HG02798 (cell line): ENCODE results near the gene DDRGK1.
"Not testable (repeated sequence)": the region's sequence is repeated elsewhere in the genome, so short reads cannot be mapped to it uniquely, and the experiment has no call there.

Experiments used
- ATAC-seq: cut with Tn5 transposase; IDR thresholded peaks from one replicate; pipeline ENCODE4 v1.9.1; 2021; ENCODE audit warnings: mild to moderate bottlenecking; ENCODE audit not compliant: unreplicated experiment, poor library complexity

DDRGK1 gene

GRCh38 chr20:3167738-3168078 lies 36.8 kb downstream of the DDRGK1 start:
- no peak for ATAC-seq

DNA sequence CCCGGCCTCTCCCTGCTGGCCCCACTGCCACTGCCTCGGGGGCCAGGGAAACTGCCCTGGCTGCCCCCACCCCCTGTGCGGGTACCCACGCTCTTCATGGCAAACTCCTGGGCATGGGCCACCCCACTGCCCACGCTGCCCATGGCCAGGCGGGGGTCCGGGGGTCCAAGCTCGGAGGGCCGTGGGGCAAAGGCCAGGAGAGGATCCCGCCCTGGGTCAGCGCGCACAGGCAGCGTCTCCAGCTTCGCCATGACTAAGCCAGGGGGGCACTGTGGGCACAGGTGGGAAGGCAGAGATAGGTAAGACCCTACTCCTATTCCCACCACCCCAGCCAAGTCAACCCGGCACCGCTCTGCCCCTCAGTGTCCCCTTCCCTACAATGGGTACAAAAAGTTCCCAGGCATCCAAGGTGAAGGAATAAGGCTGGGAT lies 37.6 kb downstream of the DDRGK1 start:
- ATAC-seq, result no peak

DNA sequence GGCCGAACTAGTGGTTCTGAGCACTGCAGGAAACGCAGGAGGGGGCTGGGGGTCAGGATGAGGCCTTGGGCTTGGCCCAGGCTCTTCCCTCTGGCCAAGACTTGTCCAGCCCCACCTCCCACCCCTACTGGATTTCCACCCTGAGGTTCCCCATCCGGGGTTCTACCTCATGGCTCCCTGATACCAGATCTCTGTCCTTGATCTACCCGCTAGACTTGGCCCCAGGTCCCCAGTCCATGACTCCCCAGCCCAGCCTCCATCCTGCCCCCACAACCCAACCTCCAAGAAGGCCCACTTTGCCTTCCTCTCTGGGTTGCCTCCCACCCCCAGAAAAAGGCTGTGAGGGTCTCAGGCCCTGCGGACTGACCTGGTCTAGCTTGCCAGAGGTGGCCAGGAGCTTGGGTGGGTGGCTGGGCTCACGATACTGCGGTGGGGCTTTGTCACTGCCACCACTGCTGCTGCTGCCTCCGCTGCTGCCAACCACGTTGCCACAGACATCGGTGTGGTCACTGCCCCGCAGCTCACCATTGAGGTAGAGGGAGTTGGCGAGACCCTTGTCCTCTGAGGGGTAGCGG lies 38.1 kb downstream of the DDRGK1 start:
- ATAC-seq, result no peak

DNA sequence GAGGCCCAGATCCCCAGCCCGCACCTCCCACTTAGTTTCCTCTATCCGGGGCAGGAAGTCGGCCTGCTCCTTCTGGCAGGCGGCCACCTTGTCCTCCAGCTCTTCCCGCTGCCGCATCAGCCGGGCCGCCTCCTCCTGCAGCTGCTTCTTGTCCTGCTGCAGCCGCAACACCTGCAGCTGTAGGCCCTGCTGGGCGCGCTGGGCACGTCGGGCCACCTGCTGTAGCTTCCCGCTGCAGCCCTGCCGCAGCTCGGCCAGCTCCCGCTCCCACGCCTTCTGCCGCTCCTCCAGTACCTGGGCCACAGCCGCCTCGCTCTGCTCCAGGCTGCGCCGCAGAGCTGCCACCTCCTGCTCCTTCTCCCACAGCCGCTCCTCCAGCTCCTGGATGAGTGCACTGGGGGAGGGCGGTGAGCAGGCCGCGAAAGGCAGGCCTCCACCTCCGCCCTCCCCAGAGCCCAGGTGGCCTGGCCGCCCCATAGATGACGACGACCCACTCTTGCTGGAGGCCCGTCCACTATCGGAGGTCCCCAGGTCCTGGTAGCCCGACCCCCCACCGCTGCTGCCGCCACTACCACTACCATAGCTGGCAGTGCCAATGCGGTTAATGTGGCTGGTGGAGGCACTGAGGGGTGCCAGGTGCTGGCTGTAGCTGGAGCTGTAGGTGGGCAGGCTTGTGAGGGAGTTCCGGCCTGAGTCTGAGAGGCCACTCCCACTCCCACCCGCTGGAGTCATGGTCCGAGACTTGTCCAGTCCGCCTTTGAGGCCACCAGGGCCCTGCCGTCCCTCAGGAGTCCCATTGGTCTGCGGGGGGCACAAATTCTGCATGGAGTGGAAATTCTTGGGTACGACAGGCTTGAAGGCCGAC lies 38.8 kb downstream of the DDRGK1 start:
- no peak for ATAC-seq

DNA sequence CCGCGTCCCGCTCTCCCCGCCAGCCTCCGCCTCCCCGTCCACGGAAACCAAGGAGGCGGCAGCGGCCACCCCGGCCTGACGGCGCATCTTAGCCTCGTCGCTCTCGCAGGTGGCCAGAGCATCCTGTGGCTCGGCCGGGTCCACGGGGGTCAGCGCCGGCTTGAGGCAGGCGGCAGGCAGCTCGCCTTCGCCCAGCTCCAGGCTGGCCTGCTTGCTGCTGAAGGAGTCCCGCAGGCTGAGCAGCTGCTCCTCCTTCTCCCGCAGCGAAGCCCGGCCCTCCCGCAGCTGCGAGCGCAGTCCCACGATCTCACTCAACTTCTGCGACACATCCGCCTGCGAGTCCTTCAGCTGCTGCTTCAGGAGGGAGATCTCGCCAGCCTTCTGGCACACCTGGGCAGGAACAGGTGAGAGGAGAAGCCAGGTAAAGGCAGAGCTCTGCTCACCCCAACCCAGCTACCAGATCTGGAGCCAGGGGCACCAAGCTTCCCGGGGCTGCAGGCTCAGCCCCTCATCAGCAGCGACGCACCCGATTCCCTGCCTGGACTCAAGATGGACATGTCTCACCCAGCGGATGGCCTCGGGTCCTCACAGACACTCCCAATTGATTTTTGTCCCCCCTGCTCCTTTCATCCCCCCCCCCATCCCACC lies 39.6 kb downstream of the DDRGK1 start:
- no peak for ATAC-seq

- ATAC-seq, result no peak
Observed at GRCh38 chr20:3164043-3164762, 40.3 kb downstream of the DDRGK1 start.

GRCh38 chr20:3163099-3164042 lies 41.1 kb downstream of the DDRGK1 start:
- ATAC-seq, result no peak

DNA sequence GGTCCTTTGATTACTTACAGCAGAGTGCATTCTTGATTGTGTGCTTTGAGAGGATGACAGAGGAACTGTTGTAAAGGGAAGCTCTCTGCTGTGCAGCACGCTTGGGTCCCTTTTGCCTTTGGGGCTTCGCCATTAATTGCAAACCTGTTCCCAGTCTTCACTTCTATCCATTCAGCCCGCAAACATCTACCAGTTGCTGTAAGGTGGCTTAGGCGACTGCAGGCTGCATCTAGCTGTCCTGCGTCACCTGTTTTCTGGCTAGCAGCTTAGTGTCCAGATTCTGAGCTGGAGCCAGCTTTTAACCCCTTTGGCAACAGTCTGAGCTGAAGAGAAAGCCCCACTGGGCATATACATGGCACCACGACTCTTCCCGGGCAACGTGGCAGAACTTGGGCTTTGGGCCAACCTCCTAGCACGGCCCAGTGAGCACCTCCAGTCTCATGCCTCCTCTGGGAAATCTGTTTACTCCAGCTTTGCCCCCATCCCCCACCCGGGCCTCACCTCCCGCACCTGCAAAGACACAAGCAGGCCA lies 42.3 kb downstream of the DDRGK1 start:
- ATAC-seq, result no peak

DNA sequence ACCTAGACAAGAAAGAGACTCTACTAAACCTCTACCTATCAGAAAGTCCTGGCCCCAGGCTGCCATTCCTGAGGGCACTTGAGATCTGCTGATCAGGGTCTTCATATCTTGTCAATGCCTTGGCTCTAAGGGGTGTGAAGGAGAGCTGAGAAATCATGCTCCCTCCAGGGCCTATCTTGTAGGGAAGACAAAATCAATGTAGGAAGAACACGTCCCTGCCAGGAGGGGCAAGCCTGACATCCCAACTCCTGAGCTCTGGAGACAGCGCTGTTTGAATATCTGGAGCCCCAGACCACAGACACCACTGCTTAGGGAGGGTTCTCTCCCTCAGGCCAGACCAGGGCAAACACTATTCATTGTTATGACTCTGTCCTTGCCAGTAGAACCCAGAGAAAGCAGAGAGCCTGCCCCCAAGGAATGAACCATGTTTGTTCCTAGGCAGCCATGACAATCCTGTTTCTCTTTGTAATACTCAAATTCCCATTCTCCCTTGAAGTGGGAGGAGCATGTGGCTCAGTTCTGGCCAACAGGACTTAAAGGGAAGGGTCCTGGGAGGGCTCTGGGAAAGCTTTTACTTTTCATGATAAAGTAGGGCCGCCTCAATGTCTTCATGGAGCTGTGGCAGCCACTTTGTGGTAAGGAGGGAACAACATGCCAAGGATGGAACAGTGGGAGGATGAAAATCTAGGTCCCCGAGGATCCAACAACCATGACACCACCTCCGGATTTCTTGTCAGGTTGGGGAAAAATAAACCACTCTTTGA lies 43.0 kb downstream of the DDRGK1 start:
- ATAC-seq, result no peak

DNA sequence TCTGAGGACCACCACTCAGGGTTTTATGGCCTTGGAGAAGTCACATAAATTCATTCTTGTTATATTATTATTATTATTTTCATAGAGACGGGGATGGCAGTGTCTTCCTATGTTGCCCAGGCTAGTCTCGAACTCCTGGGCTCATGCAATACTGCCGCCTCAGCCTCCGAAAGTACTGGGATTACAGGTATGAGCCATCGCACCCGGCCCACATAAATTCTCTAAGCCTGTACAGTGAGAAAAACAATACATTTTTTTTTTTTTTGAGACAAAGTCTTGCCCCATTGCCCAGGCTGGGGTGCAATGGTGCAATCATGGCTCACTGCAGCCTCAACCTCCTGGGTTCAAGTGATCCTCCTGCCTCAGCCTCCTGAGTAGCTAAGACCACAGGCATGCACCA lies 44.1 kb downstream of the DDRGK1 start:
- no peak for ATAC-seq

DNA sequence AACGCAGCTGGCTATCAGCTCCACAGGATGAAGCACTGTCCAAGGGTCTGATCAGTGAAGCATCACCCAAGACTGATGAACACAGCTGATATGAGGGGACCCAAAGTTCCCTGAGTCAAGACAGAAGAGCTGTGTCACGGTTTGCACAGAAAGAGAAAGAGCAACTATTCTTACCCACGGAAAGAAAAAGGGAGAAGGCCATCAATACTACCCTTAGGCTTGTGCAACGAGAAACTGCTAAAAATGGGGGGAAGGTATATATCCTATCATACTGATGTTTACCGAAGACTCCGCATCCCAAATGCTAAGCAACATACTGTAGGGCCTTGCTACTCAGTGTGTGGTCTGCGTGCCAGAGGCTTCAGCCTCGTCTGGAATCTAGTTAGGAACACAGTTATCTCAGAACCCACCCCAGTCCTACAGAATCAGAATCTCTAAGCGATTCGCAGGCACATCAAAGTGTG lies 45.5 kb downstream of the DDRGK1 start:
- ATAC-seq, result no peak

- no peak for ATAC-seq
Observed at GRCh38 chr20:3157817-3158216, 46.7 kb downstream of the DDRGK1 start.

- ATAC-seq, result peak; percentile 57
Observed at GRCh38 chr20:3156811-3157619, 47.5 kb downstream of the DDRGK1 start.

DNA sequence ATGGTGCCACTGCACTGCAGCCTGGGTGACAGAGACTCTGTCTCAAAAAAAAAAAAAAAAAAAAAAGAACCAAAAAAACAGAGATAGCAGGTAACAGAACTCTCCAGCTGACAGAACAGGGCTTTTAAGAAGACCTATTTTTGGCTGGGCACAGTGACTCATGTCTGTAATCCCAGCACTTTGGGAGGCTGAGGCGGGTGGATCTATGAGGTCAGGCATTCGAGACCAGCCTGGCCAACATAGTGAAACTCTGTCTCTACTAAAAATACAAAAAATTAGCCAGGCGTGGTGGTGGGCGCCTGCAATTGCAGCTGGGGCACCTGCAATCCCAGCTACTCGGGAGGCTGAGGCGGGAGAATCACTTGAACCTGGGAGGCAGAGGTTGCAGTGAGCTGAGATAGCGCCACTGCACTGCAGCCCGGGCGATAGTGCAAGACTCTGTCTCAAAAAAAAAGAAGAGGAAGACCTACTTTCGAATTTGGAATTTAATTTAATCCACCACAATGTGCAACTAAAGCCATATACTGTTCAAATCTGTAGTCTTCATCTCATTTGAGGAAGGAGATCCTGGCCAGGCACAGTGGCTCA lies 52.3 kb downstream of the DDRGK1 start:
- not testable (repeated sequence) for ATAC-seq

GRCh38 chr20:3150908-3151307 lies 53.6 kb downstream of the DDRGK1 start:
- no peak for ATAC-seq

DNA sequence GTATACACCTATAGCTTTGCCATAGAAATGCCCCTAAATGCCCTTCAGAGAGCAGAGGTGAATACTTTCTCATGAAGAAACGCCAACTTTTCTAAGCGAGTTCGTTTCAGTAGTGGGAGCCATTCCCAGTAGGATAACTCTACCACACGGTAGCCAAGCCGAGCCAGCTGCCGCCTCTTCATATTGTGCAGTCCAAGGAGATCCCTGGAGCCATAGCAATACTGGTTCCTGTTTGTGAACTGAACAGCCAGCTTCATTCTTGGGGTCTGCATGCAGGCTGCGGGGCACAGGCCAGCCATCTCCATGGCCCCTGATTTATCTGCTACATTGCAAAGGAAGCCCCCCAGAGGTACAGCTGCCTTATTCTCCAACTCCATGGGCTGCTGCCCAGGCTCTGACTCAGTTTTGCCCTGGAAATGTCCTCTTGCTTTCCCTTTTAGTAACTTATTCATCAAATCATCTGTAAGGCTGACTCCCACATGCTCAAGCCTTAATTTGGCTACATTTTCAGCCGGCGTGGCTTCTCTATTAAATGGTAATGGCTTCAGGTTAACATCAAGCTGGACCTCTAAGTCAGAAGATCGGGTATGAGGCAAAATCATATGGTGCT lies 57.6 kb downstream of the DDRGK1 start:
- ATAC-seq, result no peak

DNA sequence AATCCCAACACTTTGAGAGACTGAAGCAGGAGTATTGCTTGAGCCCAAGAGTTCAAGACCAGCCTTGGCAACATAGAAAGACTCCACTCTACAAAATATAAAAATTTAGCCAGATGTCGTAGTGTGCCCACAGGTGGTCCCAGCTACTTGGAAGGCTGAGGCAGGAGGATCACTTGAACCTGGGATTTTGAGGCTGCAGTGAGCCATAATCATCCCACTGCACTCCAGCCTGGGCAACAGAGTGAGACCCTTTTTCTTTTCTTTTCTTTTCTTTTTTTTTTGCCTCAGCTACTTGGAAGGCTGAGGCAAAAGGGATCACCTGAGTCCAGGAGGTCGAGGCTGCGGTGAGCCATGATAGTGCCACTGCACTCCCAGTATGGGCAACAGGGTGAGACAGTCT lies 62.7 kb downstream of the DDRGK1 start:
- ATAC-seq, result no peak
